Stimulated activated CD8-positive, alpha-beta memory T cell treated with anti-CD3 and anti-CD28 coated beads, Interleukin-7, amount 100 ng/mL, for 1 hour (primary cell): ENCODE measurements around the gene ZDHHC14.

Experiments used
- DNase-seq, 2 donors: peaks; one replicate each; pipeline ENCODE4 v3.0.0-alpha.2; 2020; ENCODE audit warnings: low read depth in 2 of 2

ZDHHC14 gene

GRCh38 chr6:157620944-157621343 is 240.0 kb downstream of the ZDHHC14 start:
- no peak for DNase-seq

- no peak for DNase-seq
Observed at GRCh38 chr6:157621406-157621805, 240.4 kb downstream of the ZDHHC14 start.

- DNase-seq, result no peak
Observed at GRCh38 chr6:157622427-157622826, 241.4 kb downstream of the ZDHHC14 start.

GRCh38 chr6:157625111-157625510 is 244.1 kb downstream of the ZDHHC14 start:
- DNase-seq, result no peak

- no peak for DNase-seq
Observed at GRCh38 chr6:157625764-157626163, 244.8 kb downstream of the ZDHHC14 start.

- no peak for DNase-seq
Observed at GRCh38 chr6:157627195-157627966, 246.4 kb downstream of the ZDHHC14 start.

GRCh38 chr6:157628463-157628862 is 247.5 kb downstream of the ZDHHC14 start:
- no peak for DNase-seq

GRCh38 chr6:157629220-157629619 is 248.2 kb downstream of the ZDHHC14 start:
- DNase-seq, result no peak

- no peak for DNase-seq
Observed at GRCh38 chr6:157630463-157631080, 249.6 kb downstream of the ZDHHC14 start.

- no peak for DNase-seq
Observed at GRCh38 chr6:157631412-157631811, 250.4 kb downstream of the ZDHHC14 start.

GRCh38 chr6:157631838-157632614 is 251.0 kb downstream of the ZDHHC14 start:
- DNase-seq, result no peak

- DNase-seq, result no peak
Observed at GRCh38 chr6:157632821-157633220, 251.8 kb downstream of the ZDHHC14 start.

GRCh38 chr6:157634546-157634945 is 253.6 kb downstream of the ZDHHC14 start:
- no peak for DNase-seq

GRCh38 chr6:157635388-157636244 is 254.6 kb downstream of the ZDHHC14 start:
- no peak for DNase-seq

GRCh38 chr6:157637516-157637915 is 256.5 kb downstream of the ZDHHC14 start:
- DNase-seq, result no peak

GRCh38 chr6:157637941-157638662 is 257.1 kb downstream of the ZDHHC14 start:
- no peak for DNase-seq

- DNase-seq, result no peak
Observed at GRCh38 chr6:157638779-157639178, 257.8 kb downstream of the ZDHHC14 start.

GRCh38 chr6:157640746-157641451 is 259.9 kb downstream of the ZDHHC14 start:
- DNase-seq, result no peak

GRCh38 chr6:157641837-157642236 is 260.8 kb downstream of the ZDHHC14 start:
- DNase-seq, result no peak

- DNase-seq, result no peak
Observed at GRCh38 chr6:157642736-157643135, 261.7 kb downstream of the ZDHHC14 start.
